B cell (primary cell): Measurements from ENCODE around the gene TMEM219. TPM values are rescaled to one million over a fixed set of nuclear protein-coding genes. Genes with fewer than 3 reads are reported as not detected.

ENCODE experiments used
- ATAC-seq: fragments of 200-7000 bp; cut with Tn5 transposase; one replicate; pipeline ENCODE4 v1.10.0; 2021; ENCODE audit warnings: low read depth, mild to moderate bottlenecking, moderate number of reproducible peaks, moderate library complexity
- CTCF ChIA-PET: fragments of 350-600 bp; sonication (Branson Sonifier 250); formaldehyde crosslinking; loops from one replicate; lab custom pipeline; 2021; ENCODE audit warnings: antibody characterized with exemption, inconsistent platforms; lab: Charles Lee
- POLR2A ChIA-PET: fragments of 350-600 bp; sonication (Branson Sonifier 250); formaldehyde crosslinking; loops from one replicate; lab custom pipeline; 2021; ENCODE audit warnings: antibody characterized with exemption; lab: Charles Lee
- DNase-seq: peaks from one replicate; pipeline ENCODE4 v3.0.0; 2013
- H2AFZ ChIP-seq: 2 replicates; pipeline ENCODE4 v1.6.1; 2012; ENCODE audit warnings: mild to moderate bottlenecking, low read depth, low read length; ENCODE audit not compliant: insufficient read depth, poor library complexity, severe bottlenecking
- H3K27ac ChIP-seq, 2 donors: 1 replicate in 1 of 2; 2 replicates in 1 of 2; pipeline ENCODE4 v1.5.1; 2012 to 2013; ENCODE audit warnings: low read length in 2 of 2, mild to moderate bottlenecking in 2 of 2, moderate library complexity in 1 of 2
- H3K27me3 ChIP-seq, 4 experiments: fragments of 200-600 bp in 1 of 4; sonication (generic) in 1 of 4; replicated peaks in 1 of 4; 1 replicate in 2 of 4; 2 replicates in 2 of 4; pipeline versions ENCODE4 v1.6.1 to v1.7.0; 2013 to 2016; ENCODE audit warnings: low read length in 3 of 4, mild to moderate bottlenecking in 2 of 4, mixed read lengths in 1 of 4, moderate library complexity in 1 of 4; ENCODE audit not compliant: insufficient read depth in 4 of 4, control insufficient read depth in 3 of 4; ENCODE audit errors: control extremely low read depth in 1 of 4
- H3K36me3 ChIP-seq, 2 experiments: replicated peaks in 1 of 2; 1 replicate in 1 of 2; 2 replicates in 1 of 2; pipeline versions ENCODE4 v1.6.1 to v1.7.1; 2013; ENCODE audit warnings: low read length in 1 of 2; ENCODE audit not compliant: insufficient read depth in 2 of 2, control insufficient read depth in 1 of 2; ENCODE audit errors: control extremely low read depth in 1 of 2, extremely low read depth in 1 of 2
- H3K4me1 ChIP-seq, 2 donors: fragments of 200-600 bp in 1 of 2; sonication (generic) in 1 of 2; 1 replicate in 1 of 2; 2 replicates in 1 of 2; pipeline versions ENCODE4 v1.5.1 to v1.6.1; 2013 to 2017; ENCODE audit warnings: low read length in 2 of 2; ENCODE audit not compliant: control insufficient read depth in 2 of 2, insufficient read depth in 2 of 2
- H3K4me2 ChIP-seq: replicated peaks from 2 replicates; pipeline ENCODE3; 2012; ENCODE audit warnings: mild to moderate bottlenecking, low read depth, low read length; ENCODE audit not compliant: poor library complexity, severe bottlenecking
- H3K4me3 ChIP-seq, 5 experiments: fragments of 200-600 bp in 1 of 5; sonication (generic) in 1 of 5; 1 replicate in 3 of 5; 2 replicates in 2 of 5; pipeline versions ENCODE4 v1.5.1 to v1.7.0; 2011 to 2016; ENCODE audit warnings: low read length in 4 of 5, mild to moderate bottlenecking in 4 of 5, low read depth in 2 of 5, control low read depth in 1 of 5, moderate library complexity in 1 of 5; ENCODE audit not compliant: insufficient read depth in 1 of 5; ENCODE audit errors: control extremely low read depth in 1 of 5, extremely low read depth in 1 of 5
- H3K79me2 ChIP-seq: fragments of 200-600 bp; sonication (generic); one replicate; pipeline ENCODE4 v1.6.0; 2016; ENCODE audit warnings: low read length; ENCODE audit not compliant: control insufficient read depth, insufficient read depth
- H3K9ac ChIP-seq: fragments of 200-600 bp; sonication (generic); 2 replicates; pipeline ENCODE4 v1.6.1; 2017; ENCODE audit warnings: mild to moderate bottlenecking, low read length, moderate library complexity
- H3K9me3 ChIP-seq, 3 donors: one replicate each; pipeline versions ENCODE4 v1.6.1 to v1.7.1; 2013; ENCODE audit warnings: low read length in 2 of 3; ENCODE audit not compliant: control insufficient read depth in 2 of 3, insufficient read depth in 1 of 3; ENCODE audit errors: control extremely low read depth in 1 of 3
- H4K20me1 ChIP-seq: 2 replicates; pipeline ENCODE4 v1.6.0; 2012; ENCODE audit warnings: mild to moderate bottlenecking, low read length; ENCODE audit not compliant: insufficient read depth, control insufficient read depth, poor library complexity, severe bottlenecking
- H3K27ac Mint-ChIP-seq: one replicate; pipeline ENCODE4 v1.8.0; 2021; ENCODE audit warnings: mixed read lengths
- H3K27me3 Mint-ChIP-seq: one replicate; pipeline ENCODE4 v1.8.0; 2021; ENCODE audit warnings: mixed read lengths
- H3K4me1 Mint-ChIP-seq: one replicate; pipeline ENCODE4 v1.8.0; 2021; ENCODE audit warnings: mixed read lengths
- H3K4me3 Mint-ChIP-seq: one replicate; pipeline ENCODE4 v1.8.0; 2021; ENCODE audit warnings: mixed read lengths
- H3K9me3 Mint-ChIP-seq: one replicate; pipeline ENCODE4 v1.8.0; 2022; ENCODE audit warnings: mixed read lengths; ENCODE audit not compliant: insufficient read depth
- EZH2 ChIP-seq: IDR thresholded peaks from 2 replicates; pipeline ENCODE4 v1.6.1; 2012; ENCODE audit warnings: borderline replicate concordance, low read depth, mild to moderate bottlenecking, moderate library complexity, low read length; ENCODE audit not compliant: insufficient read depth, poor library complexity, severe bottlenecking
- WGBS: methylation state at CpG from one replicate; pipeline ENCODE4 v1.1.5; 2013; ENCODE audit warnings: missing lambda C conversion rate; ENCODE audit not compliant: insufficient coverage; 5-methylcytosine and 5-hydroxymethylcytosine counted together
- intact Hi-C: fragments of 100-400 bp; cut with micrococcal nuclease; formaldehyde crosslinking; loops from one replicate; pipeline ENCODE4 v1.10.0; 2022
- polyA plus RNA-seq: library from polyadenylated mRNA; depleted of rRNA; stranded (reverse); fragments of >200 nt; gene quantifications from 2 replicates; pipeline ENCODE4 v1.2.3, GENCODE V29; 2012
- total RNA-seq, 2 donors: library from RNA; stranded (reverse); fragments of 120-200 nt in 1 of 2; gene quantifications; 1 replicate in 1 of 2; 2 replicates in 1 of 2; pipeline versions ENCODE4 v1.2.3 to v1.2.4, GENCODE V29; 2013 to 2022
- TF ChIP-seq, protein P1 (sequence below): fragments of 200-600 bp; IDR thresholded peaks from one replicate; pipeline ENCODE4 v1.8.0; 2022; ENCODE audit warnings: antibody characterized with exemption, mild to moderate bottlenecking

Gene TMEM219
- total and polyA plus RNA-seq, 2 donors (not counting 1 experiment from before 2014, with no cell fraction given): 66.6 to 103 TPM

DNA sequence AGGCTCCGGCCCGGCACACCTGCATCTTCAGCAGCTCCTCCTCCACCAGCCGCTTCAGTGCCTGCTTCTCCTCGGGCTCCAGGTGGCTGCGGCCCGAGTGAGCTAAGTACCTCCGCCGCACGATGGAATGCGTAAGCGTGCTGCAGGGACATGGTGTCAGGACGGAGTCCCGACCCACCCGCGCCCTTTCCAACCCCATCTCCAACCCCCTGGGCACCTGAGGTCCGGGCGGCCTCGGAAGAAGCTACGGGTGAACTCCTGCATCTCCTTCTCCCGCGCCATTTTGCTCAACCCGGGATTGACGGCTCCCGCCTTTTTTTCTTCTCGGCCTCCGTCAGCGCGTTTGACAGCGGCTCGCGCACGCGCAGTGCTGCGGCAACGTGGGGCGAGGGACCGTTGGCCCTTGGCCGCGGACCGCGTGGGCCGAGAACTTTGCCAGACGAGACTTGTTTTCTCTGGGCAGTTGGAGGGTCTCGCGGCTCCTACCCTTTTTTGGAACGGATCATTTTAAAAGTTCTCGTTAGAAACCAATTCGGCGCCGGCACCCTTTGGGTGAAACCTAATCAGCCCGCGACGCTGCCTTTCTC is 33.5 kb downstream of the TMEM219 start, which contains the start of gene HIRIP3:
Gene HIRIP3 (minus strand): TSS at position 294 of the 587 bp plus-strand sequence. CDS start 12 bp downstream, at position 282.
- H3K27ac ChIP-seq: peak within 1 kb of the TSS; percentile 94 to 97
- H4K20me1 ChIP-seq: peaks cover 5% of the 10 kb centered on the region
- ChIA-PET POLR2A (interaction anchor here (0.5 to 1.2 kb wide), 3 partner anchors 22 to 484 kb away, joined by 4 to 9 read pairs (median 8); partner anchors contain the start of gene TAOK2), CTCF (interaction anchor here (1.0 to 1.4 kb wide), 2 partner anchors 10 to 699 kb away, joined by 3 to 4 read pairs; no protein-coding TSS in a partner anchor)
- H2AFZ ChIP-seq: peak within 1 kb of the TSS; percentile 96
- Mint-ChIP-seq H3K27ac (peak within 1 kb of the TSS; percentile 94), H3K4me1 (peaks cover 43% of the 10 kb centered on the region), H3K9me3 (no peaks in the 10 kb centered on the region), H3K4me3 (peak within 1 kb of the TSS; percentile 98), H3K27me3 (no peaks in the 10 kb centered on the region)
- no peaks in the 10 kb centered on the region for H3K9me3 ChIP-seq
- H3K27me3 ChIP-seq: no peaks in the 10 kb centered on the region
- peaks cover 15 to 22% of the 10 kb centered on the region in 2 donors for H3K4me1 ChIP-seq
- peak within 1 kb of the TSS; percentile 89 to 100 (median 98) for H3K4me3 ChIP-seq
- peak within 1 kb of the TSS; percentile 83 for H3K4me2 ChIP-seq
- DNase-seq (peak; percentile 93), ATAC-seq (peak; percentile 54)
- peaks cover 0 to 38% of the 10 kb centered on the region in 2 experiments for H3K36me3 ChIP-seq
- H3K79me2 ChIP-seq: peaks cover 13% of the 10 kb centered on the region
- intact Hi-C loops: loop anchor here (2.0 to 5.0 kb wide), 2 partner anchors 69 to 662 kb away; partner anchors contain the start of genes ALDOA and FBRS
- TF ChIP-seq, protein P1, sequence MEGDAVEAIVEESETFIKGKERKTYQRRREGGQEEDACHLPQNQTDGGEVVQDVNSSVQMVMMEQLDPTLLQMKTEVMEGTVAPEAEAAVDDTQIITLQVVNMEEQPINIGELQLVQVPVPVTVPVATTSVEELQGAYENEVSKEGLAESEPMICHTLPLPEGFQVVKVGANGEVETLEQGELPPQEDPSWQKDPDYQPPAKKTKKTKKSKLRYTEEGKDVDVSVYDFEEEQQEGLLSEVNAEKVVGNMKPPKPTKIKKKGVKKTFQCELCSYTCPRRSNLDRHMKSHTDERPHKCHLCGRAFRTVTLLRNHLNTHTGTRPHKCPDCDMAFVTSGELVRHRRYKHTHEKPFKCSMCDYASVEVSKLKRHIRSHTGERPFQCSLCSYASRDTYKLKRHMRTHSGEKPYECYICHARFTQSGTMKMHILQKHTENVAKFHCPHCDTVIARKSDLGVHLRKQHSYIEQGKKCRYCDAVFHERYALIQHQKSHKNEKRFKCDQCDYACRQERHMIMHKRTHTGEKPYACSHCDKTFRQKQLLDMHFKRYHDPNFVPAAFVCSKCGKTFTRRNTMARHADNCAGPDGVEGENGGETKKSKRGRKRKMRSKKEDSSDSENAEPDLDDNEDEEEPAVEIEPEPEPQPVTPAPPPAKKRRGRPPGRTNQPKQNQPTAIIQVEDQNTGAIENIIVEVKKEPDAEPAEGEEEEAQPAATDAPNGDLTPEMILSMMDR: no peak
- no peak for TF ChIP-seq EZH2
- H3K9ac ChIP-seq: peak within 1 kb of the TSS; percentile 97
- under 1% methylated on average over 53 of the region's 53 CpGs for WGBS
